Thymus (tissue), 11 donors: ENCODE data around the gene MGST1. TPM values are rescaled to one million over a fixed set of nuclear protein-coding genes. Genes with fewer than 3 reads are reported as not detected.
"Not testable (repeated sequence)": the region's sequence is repeated elsewhere in the genome, so short reads cannot be mapped to it uniquely, and the experiment has no call there.

Source experiments
- DNase-seq, 9 donors: peaks; one replicate each; pipeline ENCODE4 v3.0.0-alpha.2; 2013; ENCODE audit warnings: low spot score in 9 of 9, low read depth in 6 of 9, missing footprints in 1 of 9
- H3K27ac ChIP-seq, 2 donors: one replicate each; pipeline ENCODE4 v1.5.1; 2013; ENCODE audit warnings: control low read depth in 1 of 2, low read depth in 1 of 2, low read length in 1 of 2, mild to moderate bottlenecking in 1 of 2, moderate library complexity in 1 of 2
- H3K27me3 ChIP-seq, 2 donors: one replicate each; pipeline ENCODE4 v1.5.1; 2013; ENCODE audit warnings: low read length in 1 of 2; ENCODE audit not compliant: control insufficient read depth in 2 of 2, insufficient read depth in 1 of 2
- H3K36me3 ChIP-seq, 2 donors: one replicate each; pipeline ENCODE4 v1.5.1; 2013; ENCODE audit warnings: low read length in 1 of 2, mild to moderate bottlenecking in 1 of 2, moderate library complexity in 1 of 2; ENCODE audit not compliant: control insufficient read depth in 2 of 2, insufficient read depth in 2 of 2
- H3K4me1 ChIP-seq, 2 donors: one replicate each; pipeline ENCODE4 v1.5.1; 2013; ENCODE audit warnings: low read length in 2 of 2; ENCODE audit not compliant: control insufficient read depth in 2 of 2, insufficient read depth in 2 of 2
- H3K4me3 ChIP-seq, 2 donors: one replicate each; pipeline ENCODE4 v1.5.1; 2013; ENCODE audit warnings: low read length in 2 of 2, control low read depth in 1 of 2, mild to moderate bottlenecking in 1 of 2
- H3K9me3 ChIP-seq, 2 donors: one replicate each; pipeline ENCODE4 v1.5.1; 2013; ENCODE audit warnings: low read length in 1 of 2, mild to moderate bottlenecking in 1 of 2; ENCODE audit not compliant: control insufficient read depth in 2 of 2, insufficient read depth in 1 of 2
- WGBS: extraction: QIAGEN DNeasy Blood & Tissue Kit; methylation state at CpG from one replicate; pipeline ENCODE4 v1.1.7; 2013; 5-methylcytosine and 5-hydroxymethylcytosine counted together
- polyA plus RNA-seq: library from polyadenylated mRNA; stranded (reverse); fragments of 200-250 nt; gene quantifications from one replicate; pipeline ENCODE4 v1.2.3, GENCODE V29; 2013
- total RNA-seq: library from RNA; stranded (reverse); fragments of 120-200 nt; gene quantifications from one replicate; pipeline ENCODE4 v1.2.4, GENCODE V29; 2013
- donor health status: healthy.

Gene MGST1
- total and polyA plus RNA-seq, 2 donors = 2.1 to 76.9 TPM

DNA sequence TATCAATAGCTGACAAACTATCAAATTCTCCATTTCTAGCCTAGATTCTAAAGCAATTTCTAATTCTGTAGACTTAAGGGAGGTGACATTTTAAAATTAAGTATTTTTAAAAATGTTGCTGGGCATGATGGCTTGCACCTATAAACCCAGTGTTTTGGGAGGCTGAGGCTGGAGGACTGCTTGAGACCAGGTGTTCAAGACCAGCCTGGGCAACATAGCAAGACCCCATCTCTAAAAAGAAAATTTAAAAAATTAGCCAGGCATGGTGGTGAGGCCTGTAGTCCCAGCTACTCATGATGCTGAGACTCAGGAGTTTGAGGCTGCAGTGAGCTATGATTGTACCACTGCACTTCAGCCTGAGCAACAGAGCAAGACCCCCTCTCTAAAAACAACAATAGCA lies 15.1 kb downstream of the MGST1 start:
- DNase-seq = no peak
- no peaks in the 10 kb centered on the region for H3K4me1 ChIP-seq
- no peaks in the 10 kb centered on the region for H3K36me3 ChIP-seq
- no peaks in the 10 kb centered on the region for H3K27me3 ChIP-seq
- no peak overlapping the region for H3K4me3 ChIP-seq
- H3K9me3 ChIP-seq = no peaks in the 10 kb centered on the region
- H3K27ac ChIP-seq = no peak overlapping the region

DNA sequence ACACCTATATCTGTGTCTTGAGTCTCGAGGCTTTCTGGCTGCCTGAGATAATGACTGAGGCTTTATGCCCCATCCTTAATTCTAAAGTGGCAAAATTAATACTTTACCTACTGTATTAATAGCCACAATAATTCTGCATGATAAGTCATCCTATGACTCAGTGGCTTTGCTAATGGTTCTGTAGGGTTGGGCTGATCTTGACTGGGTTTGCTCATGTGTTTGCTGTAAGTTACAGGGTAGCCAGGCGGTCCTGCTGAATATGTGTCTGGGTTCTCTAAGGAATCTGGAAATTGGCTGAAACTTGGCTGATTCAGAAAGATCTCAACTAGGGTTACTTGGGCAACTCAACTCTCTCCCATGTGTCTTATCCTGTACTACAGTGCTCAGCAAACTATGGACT lies 21.7 kb downstream of the MGST1 start:
- DNase-seq = no peak
- 88% methylated on average over 2 of the region's 2 CpGs for WGBS

DNA sequence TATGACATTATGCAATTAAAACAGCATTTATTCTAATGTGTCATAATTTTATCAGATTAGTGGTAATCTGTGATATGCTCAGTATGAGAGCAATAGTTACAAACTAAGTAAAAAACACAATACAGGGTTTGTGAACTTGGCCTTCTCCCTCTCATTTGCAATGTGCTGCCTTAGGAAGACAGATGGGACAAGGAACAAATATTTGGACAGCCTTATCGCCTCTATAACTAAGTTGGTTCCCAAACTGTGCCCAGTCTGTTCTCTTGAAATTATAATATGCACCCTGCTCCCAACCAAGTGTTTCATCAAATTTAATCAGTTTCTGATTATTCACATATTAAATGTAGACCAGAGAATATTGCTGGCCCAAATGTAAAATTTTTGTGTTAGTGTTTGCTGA lies 22.7 kb downstream of the MGST1 start:
- Histone ChIP-seq H3K4me3 (no peak overlapping the region), H3K27ac (no peak overlapping the region), H3K4me1 (no peaks in the 10 kb centered on the region), H3K27me3 (no peaks in the 10 kb centered on the region), H3K9me3 (no peaks in the 10 kb centered on the region), H3K36me3 (no peaks in the 10 kb centered on the region)
- 98% methylated on average over 1 of the region's 1 CpG for WGBS
- no peak for DNase-seq

More for the DNA sequence above, 21.7 kb downstream of the MGST1 start:
- no peaks in the 10 kb centered on the region for H3K9me3 ChIP-seq
- no peak overlapping the region for H3K27ac ChIP-seq
- H3K4me3 ChIP-seq = no peak overlapping the region
- H3K27me3 ChIP-seq = no peaks in the 10 kb centered on the region
- H3K36me3 ChIP-seq = no peaks in the 10 kb centered on the region
- H3K4me1 ChIP-seq = no peaks in the 10 kb centered on the region

DNA sequence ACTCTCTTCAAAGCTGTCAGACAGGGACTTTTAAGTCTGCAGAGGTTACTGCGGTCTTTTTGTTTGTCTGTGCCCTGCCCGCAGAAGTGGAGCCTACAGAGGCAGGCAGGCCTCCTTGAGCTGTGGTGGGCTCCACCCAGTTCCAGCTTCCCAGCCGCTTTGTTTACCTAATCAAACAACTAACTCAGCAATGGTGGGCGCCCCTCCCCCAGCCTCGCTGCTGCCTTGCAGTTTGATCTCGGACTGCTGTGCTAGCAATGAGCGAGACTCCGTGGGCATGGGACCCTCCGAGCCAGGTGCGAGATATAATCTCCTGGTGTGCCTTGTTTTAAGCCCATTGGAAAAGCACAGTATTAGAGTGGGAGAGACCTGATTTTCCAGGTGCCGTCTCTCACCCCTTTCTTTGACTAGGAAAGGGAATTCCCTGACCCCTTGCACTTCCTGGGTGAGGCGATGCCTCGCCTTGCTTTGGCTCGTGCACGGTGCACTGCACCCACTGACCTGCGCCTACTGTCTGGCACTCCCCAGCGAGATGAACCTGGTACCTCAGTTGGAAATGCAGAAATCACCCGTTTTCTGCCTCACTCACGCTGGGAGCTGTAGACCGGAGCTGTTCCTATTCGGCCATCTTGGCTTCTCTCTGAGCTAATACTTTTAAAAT lies 35.3 kb downstream of the MGST1 start:
- H3K4me3 ChIP-seq, H3K9me3 ChIP-seq, H3K4me1 ChIP-seq, H3K36me3 ChIP-seq, DNase-seq, H3K27ac ChIP-seq, H3K27me3 ChIP-seq: not testable (repeated sequence)
- WGBS = 95% methylated on average over 21 of the region's 21 CpGs

DNA sequence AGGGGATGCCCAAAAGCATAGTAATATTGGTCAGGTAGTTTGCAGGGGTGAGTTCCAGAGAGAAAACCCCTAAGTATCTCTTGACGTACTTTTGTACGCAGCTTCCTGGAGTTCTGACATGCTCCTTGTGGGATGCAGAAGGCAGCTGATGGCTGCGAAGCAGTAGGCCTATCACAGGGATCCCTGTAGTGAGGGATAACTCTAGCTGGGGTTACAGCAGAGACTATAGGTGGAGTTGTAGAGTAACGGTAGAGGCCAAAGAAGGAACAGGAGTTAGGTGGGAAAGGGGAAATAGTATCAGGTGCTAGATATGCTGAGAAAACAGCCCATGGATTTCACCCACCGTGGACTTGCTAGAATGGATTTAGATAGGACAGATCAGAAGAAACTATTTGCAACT lies 37.3 kb downstream of the MGST1 start:
- no peak for DNase-seq
- no peaks in the 10 kb centered on the region for H3K4me1 ChIP-seq
- H3K4me3 ChIP-seq = no peak overlapping the region
- no peaks in the 10 kb centered on the region for H3K9me3 ChIP-seq
- no peaks in the 10 kb centered on the region for H3K27me3 ChIP-seq
- WGBS = 87% methylated on average over 5 of the region's 5 CpGs
- no peaks in the 10 kb centered on the region for H3K36me3 ChIP-seq
- H3K27ac ChIP-seq = no peak overlapping the region

DNA sequence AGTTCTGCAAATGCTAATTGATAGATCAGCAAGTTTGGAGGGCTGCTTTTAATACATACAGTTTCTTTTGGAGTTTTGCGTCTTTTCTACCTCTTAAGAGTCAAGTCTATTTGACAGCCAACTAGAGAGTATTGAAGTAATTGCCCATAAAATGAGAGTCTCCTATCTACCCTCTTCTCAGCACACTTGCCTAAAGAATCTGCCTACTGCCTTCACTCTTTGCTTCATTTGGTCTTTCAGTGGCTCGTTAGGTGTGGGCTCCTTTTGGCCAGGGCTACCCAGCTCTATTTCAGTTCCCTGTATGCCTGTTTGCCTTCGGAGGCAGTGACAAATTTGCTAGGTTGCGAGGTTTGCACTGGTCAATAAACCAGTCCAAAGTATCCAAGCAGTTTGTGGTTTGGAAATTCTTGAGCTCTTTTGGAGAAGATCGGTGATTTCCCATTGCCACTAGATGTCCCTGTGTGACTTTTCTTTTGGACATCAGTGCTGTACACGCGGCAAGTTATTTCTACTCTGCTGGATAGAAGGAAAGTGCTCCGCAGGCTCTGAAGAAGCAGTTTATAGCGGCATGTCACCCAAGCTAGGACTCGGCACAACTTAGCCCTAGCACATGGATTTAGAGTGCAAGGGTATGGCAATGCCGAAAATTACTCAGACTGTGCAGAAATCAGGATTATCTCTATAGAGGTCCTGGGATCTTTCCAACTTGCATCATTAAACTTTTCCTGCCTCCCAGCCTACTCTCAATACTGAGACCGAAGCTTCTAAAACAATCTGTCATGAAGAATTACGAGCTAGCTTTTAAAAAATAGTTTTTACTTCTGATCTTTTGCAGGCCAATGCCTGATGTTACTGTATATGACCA lies 38.6 kb downstream of the MGST1 start:
- Histone ChIP-seq H3K9me3 (no peaks in the 10 kb centered on the region), H3K4me1 (no peaks in the 10 kb centered on the region), H3K27me3 (no peaks in the 10 kb centered on the region), H3K36me3 (no peaks in the 10 kb centered on the region), H3K27ac (no peak overlapping the region), H3K4me3 (no peak overlapping the region)
- DNase-seq = peak in 1 of 9 donors; percentile 5
- 60% methylated on average over 13 of the region's 13 CpGs for WGBS

DNA sequence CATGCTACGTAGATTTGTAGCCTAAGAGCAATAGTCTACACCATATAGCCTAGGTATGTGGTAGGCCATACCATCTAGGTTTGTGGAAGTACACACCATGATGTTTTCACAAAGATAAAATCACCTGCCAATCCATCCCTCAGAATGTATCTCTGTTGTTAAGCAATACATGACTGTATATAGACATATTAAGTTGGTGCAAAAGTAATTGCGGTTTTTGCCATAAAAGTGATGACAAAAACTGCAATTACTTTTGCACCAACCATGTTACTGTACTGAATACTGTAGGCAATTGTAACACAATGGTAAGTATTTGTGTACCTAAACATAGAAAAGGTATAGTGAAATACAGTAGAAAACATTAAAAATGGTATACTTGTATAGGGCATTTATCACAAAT lies 40.5 kb downstream of the MGST1 start:
- no peaks in the 10 kb centered on the region for H3K9me3 ChIP-seq
- H3K27ac ChIP-seq = no peak overlapping the region
- H3K36me3 ChIP-seq = no peaks in the 10 kb centered on the region
- WGBS = 74% methylated on average over 2 of the region's 2 CpGs
- H3K27me3 ChIP-seq = no peaks in the 10 kb centered on the region
- no peak for DNase-seq
- H3K4me1 ChIP-seq = no peaks in the 10 kb centered on the region
- H3K4me3 ChIP-seq = no peak overlapping the region

DNA sequence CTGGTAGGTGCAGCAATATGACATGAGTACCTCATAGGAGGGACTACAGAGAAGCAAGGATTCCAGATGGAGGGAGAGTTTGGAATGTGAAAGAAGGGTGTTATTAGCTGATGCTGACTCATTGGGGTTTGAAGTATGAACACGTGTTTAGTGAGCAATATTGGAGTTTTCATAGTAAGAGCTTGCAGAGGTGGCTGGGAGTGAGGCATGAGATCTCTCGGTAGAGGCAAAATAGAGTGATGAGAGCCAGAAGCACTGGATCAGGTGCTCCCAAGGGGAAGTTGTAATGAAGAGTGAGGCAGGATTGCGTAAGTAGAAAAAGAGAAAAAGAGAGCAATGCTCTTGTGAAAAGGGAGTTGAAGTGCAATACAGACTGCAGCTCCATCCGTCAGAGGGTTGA lies 42.1 kb downstream of the MGST1 start:
- DNase-seq = no peak
- Histone ChIP-seq H3K27ac (no peak overlapping the region), H3K4me1 (no peaks in the 10 kb centered on the region), H3K27me3 (no peaks in the 10 kb centered on the region), H3K4me3 (no peak overlapping the region), H3K9me3 (no peaks in the 10 kb centered on the region), H3K36me3 (no peaks in the 10 kb centered on the region)
- 84% methylated on average over 4 of the region's 4 CpGs for WGBS

DNA sequence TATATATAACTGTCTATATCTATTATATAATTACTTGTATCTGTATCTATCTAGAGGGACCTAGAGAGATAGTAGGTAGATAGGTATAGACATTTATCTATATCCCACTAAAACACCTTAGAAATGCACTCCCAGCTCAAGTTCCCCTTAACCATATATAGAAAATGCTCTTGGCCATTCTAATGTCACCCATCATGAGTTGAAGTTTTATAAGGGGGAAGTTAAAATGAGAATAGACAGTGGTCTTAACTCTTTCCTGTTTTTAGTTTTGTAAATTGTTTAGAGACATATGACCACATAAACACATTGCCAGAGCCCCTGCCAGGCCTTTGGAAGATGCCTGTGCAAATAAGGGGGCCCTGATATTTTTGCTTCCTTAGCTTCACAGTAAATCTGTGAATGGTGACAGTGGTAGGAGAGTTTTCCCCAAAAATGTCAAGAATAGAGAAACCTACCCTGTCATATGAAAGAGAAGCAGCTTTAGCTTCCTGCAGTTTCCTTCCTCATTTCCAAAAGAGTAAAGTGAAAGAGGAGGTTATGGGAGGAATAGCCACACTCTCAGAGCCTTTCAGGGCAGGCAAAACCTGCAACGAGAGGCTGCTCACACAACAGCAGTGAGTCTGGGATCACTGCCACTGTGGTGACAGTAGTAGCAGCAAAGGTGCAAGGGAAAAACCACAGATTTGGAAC lies 45.5 kb downstream of the MGST1 start:
- no peak overlapping the region for H3K27ac ChIP-seq
- no peaks in the 10 kb centered on the region for H3K4me1 ChIP-seq
- no peaks in the 10 kb centered on the region for H3K27me3 ChIP-seq
- WGBS = 23% methylated on average over 1 of the region's 1 CpG
- no peaks in the 10 kb centered on the region for H3K9me3 ChIP-seq
- no peaks in the 10 kb centered on the region for H3K36me3 ChIP-seq
- DNase-seq = no peak
- no peak overlapping the region for H3K4me3 ChIP-seq
